ENCODE measurements around the gene KCNA1.
A peak's percentile ranks its signal among the peaks of the same experiment; 100 is the strongest.
"Not testable (repeated sequence)": the region's sequence is repeated elsewhere in the genome, so short reads cannot be mapped to it uniquely, and the experiment has no call there.

Gene KCNA1

DNA sequence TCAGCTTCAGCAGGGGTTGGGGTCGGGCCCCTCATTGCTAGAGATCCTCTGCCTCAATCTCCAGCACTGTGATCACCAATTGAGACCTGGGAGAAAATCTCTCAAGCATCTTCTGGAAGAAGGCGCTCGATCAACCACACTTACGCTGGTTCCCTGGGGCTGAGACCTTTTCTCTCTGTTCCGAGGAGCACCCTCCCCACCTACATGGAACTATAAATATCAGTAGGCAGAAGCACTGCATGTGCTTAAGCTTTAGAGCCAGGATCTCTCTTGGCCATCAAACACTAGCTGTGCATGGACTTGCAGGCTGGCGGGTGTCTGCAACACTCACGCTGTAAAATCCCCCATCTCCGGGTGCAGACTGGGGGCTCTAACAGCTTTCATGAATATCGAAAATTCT is 38.2 kb upstream of the KCNA1 start:
- Histone ChIP-seq H2BK5ac (ENCODE audit: low read depth, low read length, poor library complexity) (no peak overlapping the region), H3K27me3 (ENCODE audit: insufficient read depth, low read length) (no peaks in the 10 kb centered on the region), H3K4me3 (ENCODE audit: low read depth, low read length) (no peak overlapping the region), H3K27ac (ENCODE audit: low read depth, low read length) (no peak overlapping the region), H3K9me3 (ENCODE audit: insufficient read depth, low read depth, low read length) (peaks cover 2% of the 10 kb centered on the region), H4K91ac (ENCODE audit: low read depth, low read length) (no peak overlapping the region), H2BK12ac (ENCODE audit: low read length) (no peak overlapping the region), H3K9ac (ENCODE audit: low read length) (no peak overlapping the region), H3K23ac (ENCODE audit: low read length) (peak overlapping the region; percentile 27), H3K4ac (ENCODE audit: low read depth, low read length) (no peak overlapping the region), H2AFZ (ENCODE audit: insufficient read depth, low read length, poor library complexity) (no peak overlapping the region), H3K4me1 (ENCODE audit: control insufficient read depth in 1 of 2, insufficient read depth in 2 of 2, low read length in 2 of 2) (no peaks in the 10 kb centered on the region), H3K18ac (ENCODE audit: low read length) (no peak overlapping the region), H3K36me3 (ENCODE audit: control insufficient read depth in 1 of 2, insufficient read depth in 2 of 2, low read length in 2 of 2) (no peaks in the 10 kb centered on the region), H2BK120ac (ENCODE audit: insufficient read depth, low read length, poor library complexity) (no peak overlapping the region), H2AK5ac (ENCODE audit: low read length) (no peak overlapping the region), H3K4me2 (ENCODE audit: low read length) (no peak overlapping the region), H3K14ac (ENCODE audit: low read length) (no peak overlapping the region), H3K79me2 (ENCODE audit: control insufficient read depth, insufficient read depth, low read length, poor library complexity) (no peaks in the 10 kb centered on the region), H4K12ac (ENCODE audit: low read depth, low read length) (no peak overlapping the region), H4K8ac (ENCODE audit: low read depth, low read length) (no peak overlapping the region), H3K79me1 (ENCODE audit: low read length) (no peaks in the 10 kb centered on the region)
- no CpG with 5 or more reads among the region's 9 CpGs for WGBS (ENCODE audit: extremely low coverage, insufficient coverage, insufficient read length)
- DNase-seq = no peak

DNA sequence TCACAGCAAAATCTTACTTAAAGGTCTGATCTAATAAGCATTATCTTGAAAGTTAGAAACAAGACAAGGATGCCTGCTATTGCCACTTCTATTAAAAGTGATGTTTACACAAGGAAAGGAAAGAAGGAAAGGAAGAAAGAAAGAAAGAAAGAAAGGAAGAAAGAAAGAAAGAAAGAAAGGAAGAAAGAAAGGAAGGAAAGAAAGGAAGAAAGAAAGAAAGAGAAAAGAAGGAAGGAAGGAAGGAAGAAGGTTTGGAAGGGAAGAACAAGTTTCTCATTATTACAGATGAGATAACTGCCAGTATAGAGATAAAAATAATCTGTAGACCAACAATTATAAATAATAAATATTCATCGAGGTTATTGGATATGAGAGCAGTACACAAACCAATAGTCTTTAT is 35.8 kb upstream of the KCNA1 start:
- no peaks in the 10 kb centered on the region for H3K79me1 ChIP-seq (ENCODE audit: low read length)
- no peak overlapping the region for H4K8ac ChIP-seq (ENCODE audit: low read depth, low read length)
- H3K4ac ChIP-seq (ENCODE audit: low read depth, low read length) = no peak overlapping the region
- no peak overlapping the region for H3K23ac ChIP-seq (ENCODE audit: low read length)
- no peak for DNase-seq
- H2BK120ac ChIP-seq (ENCODE audit: insufficient read depth, low read length, poor library complexity) = no peak overlapping the region
- H2AK5ac ChIP-seq (ENCODE audit: low read length) = no peak overlapping the region
- H4K12ac ChIP-seq (ENCODE audit: low read depth, low read length) = no peak overlapping the region
- no peaks in the 10 kb centered on the region for H3K4me1 ChIP-seq (ENCODE audit: control insufficient read depth in 1 of 2, insufficient read depth in 2 of 2, low read length in 2 of 2)
- H3K36me3 ChIP-seq (ENCODE audit: control insufficient read depth in 1 of 2, insufficient read depth in 2 of 2, low read length in 2 of 2) = no peaks in the 10 kb centered on the region
- no CpG with 5 or more reads among the region's 1 CpG for WGBS (ENCODE audit: extremely low coverage, insufficient coverage, insufficient read length)
- no peaks in the 10 kb centered on the region for H3K27me3 ChIP-seq (ENCODE audit: insufficient read depth, low read length)
- H2BK12ac ChIP-seq (ENCODE audit: low read length) = no peak overlapping the region
- H3K4me2 ChIP-seq (ENCODE audit: low read length) = no peak overlapping the region
- H2BK5ac ChIP-seq (ENCODE audit: low read depth, low read length, poor library complexity) = no peak overlapping the region
- no peak overlapping the region for H3K14ac ChIP-seq (ENCODE audit: low read length)
- no peak overlapping the region for H3K18ac ChIP-seq (ENCODE audit: low read length)
- no peak overlapping the region for H3K27ac ChIP-seq (ENCODE audit: low read depth, low read length)
- no peak overlapping the region for H2AFZ ChIP-seq (ENCODE audit: insufficient read depth, low read length, poor library complexity)
- H3K4me3 ChIP-seq (ENCODE audit: low read depth, low read length) = no peak overlapping the region
- no peak overlapping the region for H4K91ac ChIP-seq (ENCODE audit: low read depth, low read length)
- no peak overlapping the region for H3K9ac ChIP-seq (ENCODE audit: low read length)
- no peaks in the 10 kb centered on the region for H3K79me2 ChIP-seq (ENCODE audit: control insufficient read depth, insufficient read depth, low read length, poor library complexity)
- peaks cover 4% of the 10 kb centered on the region for H3K9me3 ChIP-seq (ENCODE audit: insufficient read depth, low read depth, low read length)

GRCh38 chr12:4874671-4875070 is 35.0 kb upstream of the KCNA1 start:
- Histone ChIP-seq H3K79me1 (ENCODE audit: low read length) (no peaks in the 10 kb centered on the region), H3K9me3 (ENCODE audit: insufficient read depth, low read depth, low read length) (peaks cover 9% of the 10 kb centered on the region), H3K27me3 (ENCODE audit: insufficient read depth, low read length) (no peaks in the 10 kb centered on the region), H2BK12ac (ENCODE audit: low read length) (no peak overlapping the region), H3K36me3 (ENCODE audit: control insufficient read depth in 1 of 2, insufficient read depth in 2 of 2, low read length in 2 of 2) (no peaks in the 10 kb centered on the region), H3K23ac (ENCODE audit: low read length) (no peak overlapping the region), H3K4ac (ENCODE audit: low read depth, low read length) (no peak overlapping the region), H3K18ac (ENCODE audit: low read length) (no peak overlapping the region), H2AK5ac (ENCODE audit: low read length) (no peak overlapping the region), H3K79me2 (ENCODE audit: control insufficient read depth, insufficient read depth, low read length, poor library complexity) (no peaks in the 10 kb centered on the region), H2BK5ac (ENCODE audit: low read depth, low read length, poor library complexity) (no peak overlapping the region), H4K91ac (ENCODE audit: low read depth, low read length) (no peak overlapping the region), H2AFZ (ENCODE audit: insufficient read depth, low read length, poor library complexity) (no peak overlapping the region), H4K8ac (ENCODE audit: low read depth, low read length) (no peak overlapping the region), H3K9ac (ENCODE audit: low read length) (no peak overlapping the region), H3K4me1 (ENCODE audit: control insufficient read depth in 1 of 2, insufficient read depth in 2 of 2, low read length in 2 of 2) (no peaks in the 10 kb centered on the region), H2BK120ac (ENCODE audit: insufficient read depth, low read length, poor library complexity) (no peak overlapping the region), H3K27ac (ENCODE audit: low read depth, low read length) (no peak overlapping the region), H4K12ac (ENCODE audit: low read depth, low read length) (no peak overlapping the region), H3K4me3 (ENCODE audit: low read depth, low read length) (no peak overlapping the region), H3K4me2 (ENCODE audit: low read length) (no peak overlapping the region), H3K14ac (ENCODE audit: low read length) (no peak overlapping the region)
- WGBS (ENCODE audit: extremely low coverage, insufficient coverage, insufficient read length) = no CpG with 5 or more reads among the region's 2 CpGs
- DNase-seq = no peak

DNA sequence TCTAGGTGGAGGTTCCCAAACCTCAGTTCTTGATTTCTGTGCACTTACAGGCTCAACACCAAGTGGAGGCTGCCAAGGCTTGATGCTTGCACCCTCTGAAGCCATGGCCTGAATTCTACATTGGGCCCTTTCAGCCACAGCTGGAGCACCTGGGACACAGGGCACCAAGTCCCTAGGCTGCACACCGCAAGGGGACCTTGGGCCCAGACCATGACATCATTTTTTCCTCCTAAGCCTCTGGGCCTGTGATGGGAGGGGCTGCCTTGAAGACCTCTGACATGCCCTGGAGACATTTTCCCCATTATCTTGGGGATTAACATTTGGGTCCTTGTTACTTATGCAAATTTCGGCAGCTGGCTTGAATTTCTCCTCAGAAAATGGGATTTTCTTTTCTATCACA is 30.2 kb upstream of the KCNA1 start:
- H3K36me3 ChIP-seq (ENCODE audit: control insufficient read depth in 1 of 2, insufficient read depth in 2 of 2, low read length in 2 of 2); H3K23ac ChIP-seq (ENCODE audit: low read length); H3K4me2 ChIP-seq (ENCODE audit: low read length); H3K4me1 ChIP-seq (ENCODE audit: control insufficient read depth in 1 of 2, insufficient read depth in 2 of 2, low read length in 2 of 2); H3K79me2 ChIP-seq (ENCODE audit: control insufficient read depth, insufficient read depth, low read length, poor library complexity); H2BK12ac ChIP-seq (ENCODE audit: low read length); H2AK5ac ChIP-seq (ENCODE audit: low read length); H4K91ac ChIP-seq (ENCODE audit: low read depth, low read length); H3K79me1 ChIP-seq (ENCODE audit: low read length); H4K12ac ChIP-seq (ENCODE audit: low read depth, low read length); H3K27ac ChIP-seq (ENCODE audit: low read depth, low read length); H2BK5ac ChIP-seq (ENCODE audit: low read depth, low read length, poor library complexity); DNase-seq; H4K8ac ChIP-seq (ENCODE audit: low read depth, low read length); H2BK120ac ChIP-seq (ENCODE audit: insufficient read depth, low read length, poor library complexity); H2AFZ ChIP-seq (ENCODE audit: insufficient read depth, low read length, poor library complexity); H3K4ac ChIP-seq (ENCODE audit: low read depth, low read length); H3K9ac ChIP-seq (ENCODE audit: low read length); H3K14ac ChIP-seq (ENCODE audit: low read length); H3K18ac ChIP-seq (ENCODE audit: low read length); H3K4me3 ChIP-seq (ENCODE audit: low read depth, low read length); H3K27me3 ChIP-seq (ENCODE audit: insufficient read depth, low read length): not testable (repeated sequence)
- H3K9me3 ChIP-seq (ENCODE audit: insufficient read depth, low read depth, low read length) = peaks cover 12% of the 10 kb centered on the region
- WGBS (ENCODE audit: extremely low coverage, insufficient coverage, insufficient read length) = no CpG with 5 or more reads among the region's 2 CpGs
